DND-41 (cell line): ENCODE results near the gene FBXW11.

Experiments used
- CTCF ChIP-seq: IDR thresholded peaks from 2 replicates; pipeline ENCODE4 v1.5.1; 2012; ENCODE audit warnings: borderline replicate concordance, low read length, moderate library complexity, mild to moderate bottlenecking; ENCODE audit not compliant: poor library complexity, severe bottlenecking; ENCODE audit errors: extremely low read depth
- EZH2 ChIP-seq: IDR thresholded peaks from 3 replicates; pipeline ENCODE4 v1.6.1; 2012; ENCODE audit warnings: borderline replicate concordance, low read depth, mild to moderate bottlenecking, moderate library complexity, low read length, inconsistent platforms; ENCODE audit not compliant: severe bottlenecking

DNA sequence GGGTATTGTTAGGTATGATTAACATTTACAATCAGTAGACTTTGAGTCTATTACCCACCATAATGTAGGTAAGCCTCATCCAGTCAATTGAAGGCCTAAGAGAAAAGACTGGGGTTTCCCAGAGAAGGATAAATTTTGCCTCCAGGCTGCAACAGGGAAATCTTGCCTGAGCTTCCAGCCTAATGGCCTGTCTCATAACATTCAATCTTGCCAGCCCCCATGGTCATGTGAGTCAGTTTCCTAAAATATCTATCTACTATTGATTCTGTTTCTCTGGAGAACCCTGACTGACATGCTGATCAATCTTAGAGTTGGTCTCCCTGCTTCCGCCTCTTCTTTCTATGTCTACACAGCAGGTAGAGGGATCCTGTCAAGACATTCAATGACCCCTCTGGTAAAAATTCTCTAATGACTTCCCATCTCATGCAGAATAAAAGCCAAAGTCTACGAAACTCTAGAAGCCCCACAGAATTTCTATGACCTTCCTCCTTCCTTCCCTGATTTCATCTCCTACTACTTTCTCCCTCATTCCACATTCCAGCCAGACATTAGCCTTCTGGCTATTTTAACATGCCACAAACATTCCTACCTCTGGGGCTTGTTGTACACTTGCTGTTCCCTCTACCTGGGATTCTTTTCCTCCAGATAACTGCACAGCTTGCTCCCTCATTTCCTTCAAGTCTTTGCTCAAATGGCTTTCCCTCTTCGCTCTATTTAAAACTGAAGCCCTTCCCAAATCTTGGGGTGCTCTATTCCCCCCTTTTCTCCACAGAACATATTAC lies 60.2 kb downstream of the FBXW11 start:
- TF ChIP-seq CTCF (no peak), EZH2 (no peak)
